ENCODE measurements around the gene DSCAM. TPM values are rescaled to one million over a fixed set of nuclear protein-coding genes. Genes with fewer than 3 reads are reported as not detected.

The DSCAM gene
- total and polyA plus RNA-seq, 10 of the 15 experiments (the other 5 are each of a cell fraction or from before 2014, with no cell fraction given): not detected

DNA sequence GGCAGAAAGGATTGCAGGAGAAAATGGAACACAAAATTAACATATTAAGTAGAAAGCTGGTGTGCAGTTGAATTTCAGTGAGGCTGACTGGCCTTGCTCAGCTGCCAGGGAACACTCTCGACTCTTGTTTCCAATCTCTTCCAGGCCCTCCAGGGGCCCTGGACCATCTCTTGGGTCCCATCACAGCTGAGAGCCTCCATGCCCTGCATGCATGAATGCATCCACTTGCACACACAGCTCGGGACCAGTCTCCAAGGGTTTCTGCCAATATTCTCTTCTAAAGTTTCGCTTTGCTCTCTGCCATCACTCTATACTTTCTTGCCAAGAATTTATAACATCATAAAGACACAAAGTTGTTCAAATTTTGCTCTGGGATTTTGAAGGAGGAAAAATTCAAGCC is 200.3 kb downstream of the DSCAM start:
- H2AFZ ChIP-seq (ENCODE audit: control insufficient read depth, low read depth, low read length): no peak overlapping the region
- no peak for ATAC-seq
- no peak overlapping the region for H3K9ac ChIP-seq (ENCODE audit: control insufficient read depth, insufficient read depth, low read length)
- 0% methylated on average over 3 of the region's 3 CpGs for WGBS (ENCODE audit: insufficient coverage, insufficient replicate concordance, low lambda C conversion rate, missing lambda C conversion rate)
- no peak for FAIRE-seq
- no peaks in the 10 kb centered on the region for H3K27me3 ChIP-seq (replicated peaks in 1 of 2; ENCODE audit: control insufficient read depth in 2 of 2, insufficient read depth in 2 of 2, low read length in 1 of 2)
- no peaks in the 10 kb centered on the region for H3K79me2 ChIP-seq (ENCODE audit: control insufficient read depth, insufficient read depth, low read length)
- no peak for TF ChIP-seq HDAC6 (IDR thresholded peaks at IDR 0.05; ENCODE audit: unreplicated experiment)
- no peak for TF ChIP-seq CBX5 (IDR thresholded peaks at IDR 0.05; ENCODE audit: low read depth)
- TF ChIP-seq CEBPB (IDR thresholded peaks at IDR 0.05; ENCODE audit: borderline replicate concordance in 1 of 2, low read depth in 2 of 2, low read length in 2 of 2): no peak
- TF ChIP-seq, protein P1, sequence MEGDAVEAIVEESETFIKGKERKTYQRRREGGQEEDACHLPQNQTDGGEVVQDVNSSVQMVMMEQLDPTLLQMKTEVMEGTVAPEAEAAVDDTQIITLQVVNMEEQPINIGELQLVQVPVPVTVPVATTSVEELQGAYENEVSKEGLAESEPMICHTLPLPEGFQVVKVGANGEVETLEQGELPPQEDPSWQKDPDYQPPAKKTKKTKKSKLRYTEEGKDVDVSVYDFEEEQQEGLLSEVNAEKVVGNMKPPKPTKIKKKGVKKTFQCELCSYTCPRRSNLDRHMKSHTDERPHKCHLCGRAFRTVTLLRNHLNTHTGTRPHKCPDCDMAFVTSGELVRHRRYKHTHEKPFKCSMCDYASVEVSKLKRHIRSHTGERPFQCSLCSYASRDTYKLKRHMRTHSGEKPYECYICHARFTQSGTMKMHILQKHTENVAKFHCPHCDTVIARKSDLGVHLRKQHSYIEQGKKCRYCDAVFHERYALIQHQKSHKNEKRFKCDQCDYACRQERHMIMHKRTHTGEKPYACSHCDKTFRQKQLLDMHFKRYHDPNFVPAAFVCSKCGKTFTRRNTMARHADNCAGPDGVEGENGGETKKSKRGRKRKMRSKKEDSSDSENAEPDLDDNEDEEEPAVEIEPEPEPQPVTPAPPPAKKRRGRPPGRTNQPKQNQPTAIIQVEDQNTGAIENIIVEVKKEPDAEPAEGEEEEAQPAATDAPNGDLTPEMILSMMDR (IDR thresholded peaks at IDR 0.05 in 2 of 3, conservative IDR thresholded peaks at IDR 0.05 in 1 of 3; ENCODE audit: control insufficient read depth in 2 of 3, extremely low read depth in 1 of 3, insufficient read depth in 1 of 3, low read depth in 3 of 3, low read length in 3 of 3): no peak
- TF ChIP-seq RCOR1 (conservative IDR thresholded peaks at IDR 0.05; ENCODE audit: low read depth, low read length): no peak
- no peak for TF ChIP-seq SREBF2 (IDR thresholded peaks at IDR 0.05; ENCODE audit: low read length)
- TF ChIP-seq RUNX3 (IDR thresholded peaks at IDR 0.05; ENCODE audit: low read length): no peak
- TF ChIP-seq KLF5 (IDR thresholded peaks at IDR 0.05; ENCODE audit: partially characterized antibody): no peak
- no peak for TF ChIP-seq SIX5 (IDR thresholded peaks at IDR 0.05; ENCODE audit: low read depth, low read length, severe bottlenecking)
- no peak for TF ChIP-seq DPF2 (IDR thresholded peaks at IDR 0.05)
- SMC1A ChIA-PET (ENCODE audit: uncharacterized antibody, unreplicated experiment): no interaction called here
- in situ Hi-C loops (cut with MboI) (no loop called here), intact Hi-C loops (cut with micrococcal nuclease; ENCODE audit: unreplicated experiment) (no loop called here)
- RAD21 ChIA-PET (ENCODE audit: unreplicated experiment): no interaction called here
- CTCF ChIA-PET: no interaction called here
- no TSS peak for BruUV-seq (replicated peaks)
- H3K36me3 ChIP-seq (ENCODE audit: control insufficient read depth in 2 of 2, insufficient read depth in 2 of 2, low read length in 1 of 2): no peaks in the 10 kb centered on the region
- H3K4me3 ChIP-seq: no peak overlapping the region
- H3K4me2 ChIP-seq (ENCODE audit: control insufficient read depth, insufficient read depth): no peak overlapping the region
- POLR2A ChIA-PET: no interaction called here
- no peak overlapping the region for H3K27ac ChIP-seq (ENCODE audit: control insufficient read depth, insufficient read depth)
- no peak for DNase-seq (ENCODE audit: low read depth, low spot score)
- H4K20me1 ChIP-seq (ENCODE audit: control insufficient read depth, insufficient read depth): no peaks in the 10 kb centered on the region
- no peaks in the 10 kb centered on the region; the same call in 2 of the 3 replicates for H3K9me3 ChIP-seq (replicated peaks; ENCODE audit: control insufficient read depth, insufficient read depth, low read length)
- H3K4me1 ChIP-seq (ENCODE audit: control insufficient read depth, insufficient read depth, low read length): no peaks in the 10 kb centered on the region

Measured in GM12878 (cell line).